COLO829 (cell line): ENCODE measurements around the gene PROX2.

Experiments used
- DNase-seq: peaks from one replicate; pipeline ENCODE4 v3.0.0; 2012; ENCODE audit warnings: low spot score

The PROX2 gene

DNA sequence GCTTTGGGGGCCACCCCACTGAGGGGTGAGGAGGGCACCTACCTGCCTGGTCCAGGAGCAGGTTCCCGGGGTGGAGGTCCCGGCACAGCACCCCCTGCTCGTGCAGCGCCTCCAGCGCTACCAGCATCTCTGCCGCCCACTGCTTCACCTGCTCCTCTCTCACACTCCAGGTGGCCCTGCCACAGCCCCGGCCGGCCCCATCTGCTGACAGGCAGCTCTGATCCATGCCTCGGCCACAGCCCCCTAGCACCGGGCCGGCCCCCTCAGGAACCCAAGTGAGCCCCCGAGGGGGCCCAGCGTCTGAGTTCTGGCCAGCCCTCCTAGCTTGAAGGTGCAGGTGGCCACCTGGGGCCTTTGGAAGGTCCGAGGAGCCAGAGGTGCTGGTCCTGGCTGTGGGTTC lies 33.6 kb upstream of the PROX2 start:
- DNase-seq, result no peak

DNA sequence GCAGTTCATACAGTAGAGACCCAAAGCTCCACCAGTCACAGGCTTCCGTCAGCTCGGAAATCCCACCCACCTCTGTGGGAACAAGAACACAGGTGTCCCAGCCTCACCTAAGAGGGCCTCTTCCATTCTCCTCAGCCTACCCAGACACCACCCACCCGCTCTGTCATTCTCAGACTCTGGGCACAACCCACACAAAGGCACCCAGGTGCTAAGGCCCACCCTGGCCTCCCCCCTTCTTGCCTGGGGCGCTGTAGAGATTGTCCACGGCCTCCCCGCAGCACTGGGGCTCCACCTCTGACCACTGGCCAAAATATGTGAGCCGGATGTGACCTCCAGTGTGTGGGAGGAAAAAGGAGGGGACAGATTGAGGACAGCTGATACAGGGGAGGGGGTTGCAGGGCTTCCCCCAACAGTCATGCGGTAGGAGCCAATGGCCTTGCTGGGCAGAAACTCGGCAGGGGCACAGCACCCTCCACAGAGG lies 33.0 kb upstream of the PROX2 start:
- no peak for DNase-seq

GRCh38 chr14:74907744-74908143 lies 31.8 kb upstream of the PROX2 start:
- DNase-seq, result no peak

- no peak for DNase-seq
Observed at GRCh38 chr14:74906925-74907521, 31.1 kb upstream of the PROX2 start.

GRCh38 chr14:74905595-74906142 lies 29.7 kb upstream of the PROX2 start:
- peak; percentile 71 for DNase-seq

- DNase-seq, result no peak
Observed at GRCh38 chr14:74904635-74905503, 28.9 kb upstream of the PROX2 start.

GRCh38 chr14:74902941-74903705 lies 27.2 kb upstream of the PROX2 start:
- DNase-seq, result no peak

DNA sequence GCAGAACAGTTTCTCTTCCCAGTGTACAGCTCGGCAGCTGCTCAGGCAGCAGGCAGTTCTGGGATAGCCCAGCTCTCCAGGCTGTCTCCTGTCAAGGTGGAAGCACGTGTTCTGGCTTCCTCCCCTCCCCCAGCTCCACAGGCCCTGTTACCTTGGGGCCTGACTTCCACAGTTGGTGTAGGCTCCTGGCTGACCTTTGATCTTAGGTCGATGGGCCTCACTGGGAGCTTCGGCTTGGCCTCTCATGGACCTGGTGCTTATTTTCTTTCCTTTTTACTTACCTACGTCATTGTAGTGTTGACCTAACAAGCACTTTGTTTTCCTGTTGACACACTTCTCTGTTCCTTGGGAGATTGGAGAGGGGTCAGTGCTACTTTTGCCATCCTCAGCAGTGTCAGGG lies 22.7 kb upstream of the PROX2 start:
- no peak for DNase-seq

GRCh38 chr14:74898083-74898482 lies 22.1 kb upstream of the PROX2 start:
- no peak for DNase-seq

DNA sequence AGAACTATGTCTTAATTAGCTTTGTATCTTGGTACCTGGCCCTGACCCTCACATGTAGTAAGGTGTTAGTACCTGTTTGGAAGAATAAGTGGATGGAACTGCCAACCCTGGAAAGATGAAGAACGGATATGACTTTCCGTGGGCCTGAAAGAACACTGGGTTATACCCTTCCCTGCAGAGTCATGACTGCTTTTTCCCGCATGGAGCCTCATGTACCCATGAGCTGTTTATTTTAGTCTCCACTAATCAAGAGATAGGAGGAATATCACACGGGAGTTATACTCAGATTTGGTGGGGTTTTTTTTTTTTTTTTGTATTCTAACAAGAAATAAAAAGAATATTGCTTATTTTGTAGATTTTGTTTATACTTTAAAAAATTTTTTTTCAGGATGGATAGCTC lies 21.7 kb upstream of the PROX2 start:
- DNase-seq, result no peak

DNA sequence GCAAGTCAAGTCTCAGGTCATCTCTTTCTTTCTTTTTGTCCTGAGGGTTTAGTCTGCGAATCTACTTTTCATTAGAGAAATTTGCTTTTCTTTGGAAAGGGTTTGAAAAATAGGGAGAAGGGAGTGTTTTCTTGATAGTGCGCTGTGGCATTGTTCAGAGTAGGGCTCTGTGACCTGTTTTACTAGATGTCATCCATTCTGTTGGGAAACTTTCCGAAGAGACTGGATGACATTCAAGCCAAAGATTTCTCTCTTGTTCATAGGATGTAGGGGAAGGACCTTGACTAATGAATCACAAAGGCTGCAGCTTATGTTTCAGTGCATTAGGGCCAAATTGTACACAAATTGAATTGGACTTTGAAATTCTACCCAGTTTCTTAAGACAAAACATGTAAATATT lies 20.5 kb upstream of the PROX2 start:
- no peak for DNase-seq

- no peak for DNase-seq
Observed at GRCh38 chr14:74893614-74894091, 17.7 kb upstream of the PROX2 start.

- no peak for DNase-seq
Observed at GRCh38 chr14:74892745-74893144, 16.8 kb upstream of the PROX2 start.

- peak; percentile 32 for DNase-seq
Observed at GRCh38 chr14:74891870-74892269, 15.9 kb upstream of the PROX2 start.

GRCh38 chr14:74890262-74890661 lies 14.3 kb upstream of the PROX2 start:
- no peak for DNase-seq

GRCh38 chr14:74888164-74889158 lies 12.5 kb upstream of the PROX2 start:
- DNase-seq, result no peak

DNA sequence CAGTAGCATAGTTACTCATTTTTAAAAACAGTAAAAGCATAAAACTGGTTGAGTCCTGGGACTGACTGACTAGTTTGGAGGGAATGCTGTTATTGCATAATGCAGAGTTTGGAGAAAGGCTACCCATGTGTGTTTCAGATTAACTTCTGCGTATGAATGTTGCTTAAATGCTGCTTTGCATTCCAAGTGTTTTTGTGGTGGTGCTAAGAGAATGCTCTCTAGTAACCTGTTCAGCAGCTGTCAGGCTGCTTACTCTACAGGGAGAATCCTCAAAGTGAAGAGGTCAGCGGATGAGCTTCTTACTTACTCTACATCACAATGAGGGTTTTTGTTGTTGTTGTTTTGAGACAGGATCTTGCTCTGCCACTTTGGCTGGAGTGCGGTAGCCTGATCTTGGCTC lies 10.1 kb upstream of the PROX2 start:
- no peak for DNase-seq

- peak; percentile 20 for DNase-seq
Observed at GRCh38 chr14:74882103-74882920, 6.4 kb upstream of the PROX2 start.

- peak; percentile 92 for DNase-seq
Observed at GRCh38 chr14:74881431-74882102, 5.6 kb upstream of the PROX2 start, which contains the start of gene DLST. DLST (plus strand) TSS chr14:74881916; CDS start chr14:74881954, 38 bp downstream.
